Lower leg skin (tissue), 4 donors: ENCODE results near the gene SST. TPM values are rescaled to one million over a fixed set of nuclear protein-coding genes. Genes with fewer than 3 reads are reported as not detected.

Experiments used
- DNase-seq, 2 donors: peaks; one replicate each; pipeline ENCODE4 v3.0.0-alpha.2; 2019; ENCODE audit warnings: low spot score in 2 of 2
- H3K4me3 ChIP-seq: fragments of 200-600 bp; sonication (generic); 2 replicates; pipeline ENCODE4 v1.5.1; 2017; ENCODE audit warnings: mild to moderate bottlenecking, low read depth; ENCODE audit not compliant: poor library complexity, severe bottlenecking
- POLR2A ChIP-seq, 2 donors: fragments of 450-650 bp; IDR thresholded peaks; one replicate each; pipeline ENCODE4 v1.6.1; 2016 to 2017; ENCODE audit warnings: antibody characterized with exemption in 2 of 2, mild to moderate bottlenecking in 1 of 2, moderate library complexity in 1 of 2
- WGBS, 2 donors: methylation state at CpG; one replicate each; pipeline ENCODE4 v1.1.5; 2018; 5-methylcytosine and 5-hydroxymethylcytosine counted together
- intact Hi-C: fragments of 100-400 bp; cut with DNase I; formaldehyde crosslinking; loops from one replicate; pipeline ENCODE4 v1.15.0; 2023; ENCODE audit warnings: low total_unique reads
- total RNA-seq, 4 donors: library from RNA; depleted of rRNA; stranded (reverse); fragments of >200 nt; gene quantifications; one replicate each; pipeline ENCODE4 v1.1.0, GENCODE V29; 2016
- TF ChIP-seq, protein P1 (sequence below), 3 donors: fragments of 450-650 bp; IDR thresholded peaks; one replicate each; pipeline ENCODE4 v1.5.1; 2016; ENCODE audit warnings: antibody characterized with exemption in 3 of 3, mild to moderate bottlenecking in 3 of 3, moderate library complexity in 2 of 3

The SST gene
- total RNA-seq, 4 donors from 2014 or later = not detected

DNA sequence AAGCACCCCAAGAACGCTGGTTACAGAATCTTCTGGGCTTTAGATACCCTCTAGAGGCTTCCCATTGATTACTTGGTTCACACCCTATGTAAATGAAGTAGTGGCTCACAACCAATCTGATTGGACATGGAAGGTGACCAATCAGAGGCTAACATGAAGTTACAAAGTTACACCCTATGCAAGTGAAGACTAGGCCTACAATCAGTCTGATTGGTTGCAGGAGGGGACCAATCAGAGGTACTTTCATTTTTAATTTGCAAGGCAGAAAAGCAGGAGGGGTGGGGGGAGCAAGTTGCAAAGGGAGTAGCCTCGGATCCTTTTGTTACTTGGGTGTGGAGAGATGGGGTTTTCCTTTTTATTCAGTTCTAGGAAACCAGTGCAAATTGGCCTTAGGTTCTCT lies 43.3 kb upstream of the SST start:
- DNase-seq = no peak
- intact Hi-C loops = no loop called here
- no peak overlapping the region for H3K4me3 ChIP-seq
- 76 to 82% methylated on average over 2 of the region's 2 CpGs for WGBS, 2 donors
- TF ChIP-seq, protein P1, sequence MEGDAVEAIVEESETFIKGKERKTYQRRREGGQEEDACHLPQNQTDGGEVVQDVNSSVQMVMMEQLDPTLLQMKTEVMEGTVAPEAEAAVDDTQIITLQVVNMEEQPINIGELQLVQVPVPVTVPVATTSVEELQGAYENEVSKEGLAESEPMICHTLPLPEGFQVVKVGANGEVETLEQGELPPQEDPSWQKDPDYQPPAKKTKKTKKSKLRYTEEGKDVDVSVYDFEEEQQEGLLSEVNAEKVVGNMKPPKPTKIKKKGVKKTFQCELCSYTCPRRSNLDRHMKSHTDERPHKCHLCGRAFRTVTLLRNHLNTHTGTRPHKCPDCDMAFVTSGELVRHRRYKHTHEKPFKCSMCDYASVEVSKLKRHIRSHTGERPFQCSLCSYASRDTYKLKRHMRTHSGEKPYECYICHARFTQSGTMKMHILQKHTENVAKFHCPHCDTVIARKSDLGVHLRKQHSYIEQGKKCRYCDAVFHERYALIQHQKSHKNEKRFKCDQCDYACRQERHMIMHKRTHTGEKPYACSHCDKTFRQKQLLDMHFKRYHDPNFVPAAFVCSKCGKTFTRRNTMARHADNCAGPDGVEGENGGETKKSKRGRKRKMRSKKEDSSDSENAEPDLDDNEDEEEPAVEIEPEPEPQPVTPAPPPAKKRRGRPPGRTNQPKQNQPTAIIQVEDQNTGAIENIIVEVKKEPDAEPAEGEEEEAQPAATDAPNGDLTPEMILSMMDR (IDR thresholded peaks at IDR 0.05) = no peak
- TF ChIP-seq POLR2A (IDR thresholded peaks at IDR 0.05) = no peak

GRCh38 chr3:187709155-187709554 lies 39.0 kb upstream of the SST start:
- H3K4me3 ChIP-seq = no peak overlapping the region
- intact Hi-C loops = no loop called here
- 84 to 86% methylated on average over 4 of the region's 4 CpGs for WGBS, 2 donors
- DNase-seq = no peak
- TF ChIP-seq, protein P1 (IDR thresholded peaks at IDR 0.05) = no peak
- TF ChIP-seq POLR2A (IDR thresholded peaks at IDR 0.05) = no peak

DNA sequence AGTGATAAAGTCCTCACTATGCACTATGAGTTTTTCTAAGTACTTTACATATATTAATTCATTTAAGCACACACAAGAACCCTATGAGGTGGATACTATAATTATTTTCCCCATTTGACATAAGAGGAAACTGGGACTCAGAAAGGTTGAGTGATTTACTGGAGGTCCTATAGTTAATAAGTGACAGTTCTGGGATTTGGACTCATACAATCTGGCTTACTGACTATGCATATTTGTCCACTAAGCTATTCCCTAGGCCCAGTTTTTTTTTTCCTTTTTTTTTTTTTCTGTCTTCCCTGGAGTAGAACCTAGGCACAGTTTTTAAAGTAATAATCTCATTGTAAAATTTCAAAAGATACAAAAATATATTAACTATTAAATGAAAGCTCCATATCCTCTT lies 38.5 kb upstream of the SST start:
- TF ChIP-seq, protein P1 (IDR thresholded peaks at IDR 0.05) = no peak
- TF ChIP-seq POLR2A (IDR thresholded peaks at IDR 0.05) = no peak
- H3K4me3 ChIP-seq = no peak overlapping the region
- no peak for DNase-seq
- intact Hi-C loops = no loop called here

DNA sequence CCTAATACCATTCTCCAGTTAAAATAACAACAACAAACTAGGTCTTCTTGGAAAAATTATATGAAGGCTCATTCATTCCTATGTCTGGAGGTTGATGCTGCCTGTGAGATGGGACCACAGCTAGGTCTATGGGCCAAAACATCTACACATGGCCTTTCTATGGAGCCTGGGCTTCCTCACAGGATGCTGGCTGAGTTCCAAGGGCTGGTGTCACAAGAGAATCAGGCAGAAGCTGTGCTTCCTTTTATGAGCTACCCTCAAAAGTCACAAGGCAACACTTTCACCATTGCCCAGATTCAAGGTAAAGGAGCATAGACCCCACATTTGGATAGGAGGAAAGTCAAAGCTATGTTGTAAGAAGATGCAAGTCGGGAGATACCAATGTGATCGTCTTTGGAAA lies 36.8 kb upstream of the SST start:
- H3K4me3 ChIP-seq = no peak overlapping the region
- intact Hi-C loops = no loop called here
- TF ChIP-seq POLR2A (IDR thresholded peaks at IDR 0.05) = no peak
- TF ChIP-seq, protein P1 (IDR thresholded peaks at IDR 0.05) = no peak
- 89 to 90% methylated on average over 2 of the region's 2 CpGs for WGBS, 2 donors
- DNase-seq = no peak

- intact Hi-C loops = no loop called here
These were observed 35.0 kb upstream of the SST start for GRCh38 chr3:187705164-187705563.

DNA sequence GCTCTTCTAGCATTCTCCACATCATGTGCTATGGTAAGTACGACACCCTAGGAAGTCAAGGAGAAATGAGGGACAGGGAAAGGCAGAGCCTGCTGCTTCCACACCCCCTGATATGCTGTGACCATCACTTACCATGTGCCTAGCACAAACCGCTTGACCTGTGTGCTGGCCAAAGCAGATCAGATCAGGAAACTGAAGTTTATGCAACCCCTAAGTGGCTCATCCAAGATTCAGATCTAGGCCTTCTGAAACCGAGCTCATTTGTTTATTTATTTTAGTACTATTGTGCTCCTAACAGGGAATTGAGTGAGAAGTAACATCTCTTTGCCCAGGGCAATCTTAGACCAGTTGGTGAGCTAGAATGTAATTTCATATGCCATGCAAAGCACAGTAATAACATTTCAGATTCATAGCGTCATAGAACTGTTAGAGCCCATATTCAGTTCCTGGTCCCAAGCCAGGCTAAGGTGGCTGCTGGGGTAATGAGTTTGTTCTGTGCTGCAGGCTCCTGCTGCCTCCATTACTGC lies 32.4 kb upstream of the SST start, which contains the start of gene RTP2:
Gene RTP2, minus strand, starts transcription at position 51 of the 527 bp plus-strand sequence. CDS start 429 bp downstream, outside the sequence.
- no peak for TF ChIP-seq POLR2A (IDR thresholded peaks at IDR 0.05)
- TF ChIP-seq, protein P1 (IDR thresholded peaks at IDR 0.05) = no peak
- 62 to 66% methylated on average over 4 of the region's 4 CpGs for WGBS, 2 donors
- intact Hi-C loops = no loop called here

More at GRCh38 chr3:187705164-187705563, 35.0 kb upstream of the SST start:
- DNase-seq = no peak
- TF ChIP-seq POLR2A (IDR thresholded peaks at IDR 0.05) = no peak
- H3K4me3 ChIP-seq = no peak overlapping the region

More for the DNA sequence above, 32.4 kb upstream of the SST start, which contains the start of gene RTP2:
- DNase-seq = no peak
- H3K4me3 ChIP-seq = no peak within 1 kb of the TSS
